Measurements from ENCODE around the gene RHBG.

RHBG gene

DNA sequence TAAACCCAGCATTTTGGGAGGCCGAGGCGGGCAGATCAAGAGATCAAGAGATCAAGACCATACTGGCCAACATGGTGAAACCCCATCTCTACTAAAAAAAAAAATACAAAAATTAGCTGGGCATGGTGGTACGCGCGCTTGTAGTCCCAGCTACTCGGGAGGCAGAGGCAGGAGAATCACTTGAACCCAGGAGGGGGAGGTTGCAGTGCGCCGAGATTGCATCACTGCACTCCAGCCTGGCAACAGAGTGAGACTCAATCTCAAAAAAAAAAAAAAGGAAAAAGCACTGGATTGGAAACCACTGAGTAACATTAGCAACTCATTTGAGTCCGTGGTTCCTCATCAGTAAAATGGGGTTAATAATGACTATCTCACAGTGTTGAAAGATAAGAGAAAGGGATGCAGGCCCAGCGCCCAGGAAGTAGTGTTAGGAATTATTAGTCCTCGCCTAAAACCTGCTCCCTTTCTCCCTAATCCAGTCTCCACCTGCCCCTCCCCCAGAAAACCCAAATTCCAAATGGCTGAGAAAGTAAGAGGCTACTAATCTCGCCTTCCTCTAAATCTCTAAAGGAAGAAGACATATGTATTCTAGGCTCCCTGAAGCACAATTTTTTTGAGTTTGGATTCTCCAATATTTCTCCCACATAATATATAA lies 49.5 kb downstream of the RHBG start:
- H3K27me3 ChIP-seq (replicated peaks; ENCODE audit: control insufficient read depth, insufficient read depth, low read length) = no peaks in the 10 kb centered on the region
- H3K36me3 ChIP-seq (ENCODE audit: control insufficient read depth, insufficient read depth, low read length) = peaks cover 1% of the 10 kb centered on the region; the same call in 1 of the 2 replicates
- no peak for DNase-seq (ENCODE audit: extremely low read depth, insufficient read length)
- no peak overlapping the region for H3K4me3 ChIP-seq (replicated peaks; ENCODE audit: low read depth, low read length)
- TF ChIP-seq, protein P1, sequence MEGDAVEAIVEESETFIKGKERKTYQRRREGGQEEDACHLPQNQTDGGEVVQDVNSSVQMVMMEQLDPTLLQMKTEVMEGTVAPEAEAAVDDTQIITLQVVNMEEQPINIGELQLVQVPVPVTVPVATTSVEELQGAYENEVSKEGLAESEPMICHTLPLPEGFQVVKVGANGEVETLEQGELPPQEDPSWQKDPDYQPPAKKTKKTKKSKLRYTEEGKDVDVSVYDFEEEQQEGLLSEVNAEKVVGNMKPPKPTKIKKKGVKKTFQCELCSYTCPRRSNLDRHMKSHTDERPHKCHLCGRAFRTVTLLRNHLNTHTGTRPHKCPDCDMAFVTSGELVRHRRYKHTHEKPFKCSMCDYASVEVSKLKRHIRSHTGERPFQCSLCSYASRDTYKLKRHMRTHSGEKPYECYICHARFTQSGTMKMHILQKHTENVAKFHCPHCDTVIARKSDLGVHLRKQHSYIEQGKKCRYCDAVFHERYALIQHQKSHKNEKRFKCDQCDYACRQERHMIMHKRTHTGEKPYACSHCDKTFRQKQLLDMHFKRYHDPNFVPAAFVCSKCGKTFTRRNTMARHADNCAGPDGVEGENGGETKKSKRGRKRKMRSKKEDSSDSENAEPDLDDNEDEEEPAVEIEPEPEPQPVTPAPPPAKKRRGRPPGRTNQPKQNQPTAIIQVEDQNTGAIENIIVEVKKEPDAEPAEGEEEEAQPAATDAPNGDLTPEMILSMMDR (IDR thresholded peaks at IDR 0.05; ENCODE audit: insufficient read depth, low read length, poor library complexity, severe bottlenecking) = no peak

DNA sequence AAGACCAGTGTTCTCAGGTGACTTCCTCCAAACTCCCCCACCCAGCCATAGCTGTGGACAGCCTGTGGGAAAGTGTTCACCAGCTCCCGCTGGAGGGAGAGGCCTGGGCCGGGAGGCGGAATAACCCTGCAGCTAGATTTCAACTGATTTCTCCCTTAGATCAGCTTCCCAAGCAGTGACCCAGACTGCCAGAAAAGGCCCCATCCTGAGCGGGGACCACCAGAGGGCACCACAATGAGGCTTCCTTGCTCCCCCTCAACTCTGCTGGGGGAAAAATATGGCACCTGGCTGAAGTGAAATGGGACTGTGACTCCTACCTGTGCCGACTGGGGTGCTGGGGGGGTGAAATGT lies 50.8 kb downstream of the RHBG start:
- H3K27me3 ChIP-seq (replicated peaks; ENCODE audit: control insufficient read depth, insufficient read depth, low read length) = no peaks in the 10 kb centered on the region
- DNase-seq (ENCODE audit: extremely low read depth, insufficient read length) = no peak
- peak overlapping the region; percentile 71 for H3K4me3 ChIP-seq (replicated peaks; ENCODE audit: low read depth, low read length)

DNA sequence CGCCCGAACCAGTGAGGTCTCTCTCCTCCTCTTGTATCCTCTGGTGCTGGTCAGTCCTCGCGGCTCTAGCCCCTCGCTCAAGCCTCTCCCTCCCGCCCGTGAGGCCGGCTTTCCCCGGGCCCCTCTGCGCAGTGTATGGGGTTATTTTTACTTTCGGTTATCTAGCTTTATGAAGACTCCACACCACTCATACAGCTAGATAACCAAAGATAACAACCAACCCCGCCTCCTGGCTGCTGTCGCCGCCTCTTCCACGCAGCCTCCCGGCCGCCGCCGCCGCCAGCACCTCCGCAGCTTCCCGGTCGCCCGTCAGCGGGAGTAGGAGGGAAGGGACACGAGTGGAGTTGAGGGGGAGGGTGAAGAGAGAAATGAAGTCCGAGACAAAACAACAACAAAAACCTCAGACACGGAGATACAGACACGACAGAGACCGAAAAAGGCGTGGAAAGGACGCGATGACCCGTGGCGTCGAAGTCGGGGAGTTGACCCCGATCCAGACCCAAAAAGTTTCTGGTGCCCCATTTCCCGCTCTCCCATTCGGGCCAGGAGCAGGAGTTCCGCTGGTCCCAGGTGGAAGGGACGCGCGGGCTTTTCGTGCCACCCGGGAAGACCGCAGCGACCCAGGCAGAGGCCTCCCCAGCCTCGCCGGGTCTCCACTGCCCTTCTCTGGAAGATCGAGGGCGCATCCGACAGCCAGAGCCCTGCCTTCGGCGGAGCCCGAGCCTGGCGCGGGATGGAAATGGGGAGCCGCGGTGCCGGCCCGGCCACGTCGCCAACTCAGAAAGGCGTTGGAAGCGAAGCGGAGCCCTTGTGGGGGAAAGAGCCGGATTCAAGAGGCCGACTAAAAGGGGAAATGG lies 51.4 kb downstream of the RHBG start:
- peak overlapping the region; percentile 71 for H3K4me3 ChIP-seq (replicated peaks; ENCODE audit: low read depth, low read length)

More for the DNA sequence above, 50.8 kb downstream of the RHBG start:
- TF ChIP-seq, protein P1 (IDR thresholded peaks at IDR 0.05; ENCODE audit: insufficient read depth, low read length, poor library complexity, severe bottlenecking) = peak; percentile 69
- H3K36me3 ChIP-seq (ENCODE audit: control insufficient read depth, insufficient read depth, low read length) = no peaks in the 10 kb centered on the region; the same call in 1 of the 2 replicates

DNA sequence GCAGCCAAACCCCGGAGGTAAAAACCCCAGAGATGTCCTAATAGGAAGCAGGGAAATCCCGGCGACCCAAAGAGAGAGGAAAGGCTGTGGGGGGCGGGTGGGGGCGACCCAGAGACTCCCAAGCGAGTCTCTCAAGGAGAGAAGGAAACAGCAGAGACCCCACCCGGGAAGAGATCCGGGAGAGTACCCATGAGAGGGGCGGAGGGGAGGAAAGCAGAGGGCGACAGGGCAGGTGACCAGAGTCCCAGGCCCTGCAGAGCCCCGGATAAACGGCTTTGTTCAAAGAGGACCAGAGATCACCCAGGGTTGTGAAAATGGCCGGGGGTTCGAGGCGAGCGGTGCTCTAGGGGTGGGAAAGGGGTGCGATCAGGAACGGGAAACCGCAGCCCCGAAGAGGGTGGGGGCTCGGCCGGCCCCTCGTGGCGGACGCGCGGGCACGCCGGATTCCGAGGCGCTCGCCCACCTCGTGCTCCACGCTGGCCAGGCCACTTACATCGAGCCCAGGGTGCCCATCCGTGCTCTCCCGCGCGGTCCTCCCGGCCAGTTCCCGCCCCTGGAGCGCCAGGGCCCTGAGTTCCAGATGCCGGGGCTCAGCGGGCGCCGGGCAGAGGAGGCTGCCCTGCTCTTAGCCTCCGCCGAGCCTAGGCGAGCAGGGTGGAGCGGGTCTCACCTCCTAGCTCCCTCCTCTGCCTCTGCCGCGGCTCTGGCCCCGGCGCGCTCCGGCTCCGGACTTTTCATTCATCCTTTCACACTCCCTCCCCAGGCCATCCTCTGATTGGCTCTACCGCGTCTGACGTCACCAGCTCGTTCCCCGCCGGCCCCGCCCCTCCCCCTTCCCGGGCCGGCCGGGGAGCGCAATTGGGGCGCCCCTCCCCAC lies 52.3 kb downstream of the RHBG start:
- TF ChIP-seq, protein P1 (IDR thresholded peaks at IDR 0.05; ENCODE audit: insufficient read depth, low read length, poor library complexity, severe bottlenecking) = no peak
- peak; percentile 88 for DNase-seq (ENCODE audit: extremely low read depth, insufficient read length)
- Histone ChIP-seq H3K27me3 (replicated peaks; ENCODE audit: control insufficient read depth, insufficient read depth, low read length) (no peaks in the 10 kb centered on the region; the same call in 1 of the 2 replicates), H3K36me3 (ENCODE audit: control insufficient read depth, insufficient read depth, low read length) (no peaks in the 10 kb centered on the region; the same call in 1 of the 2 replicates), H3K4me3 (replicated peaks; ENCODE audit: low read depth, low read length) (peak overlapping the region; percentile 71)

More for the DNA sequence above, 51.4 kb downstream of the RHBG start:
- Histone ChIP-seq H3K27me3 (replicated peaks; ENCODE audit: control insufficient read depth, insufficient read depth, low read length) (no peaks in the 10 kb centered on the region), H3K36me3 (ENCODE audit: control insufficient read depth, insufficient read depth, low read length) (no peaks in the 10 kb centered on the region; the same call in 1 of the 2 replicates)
- DNase-seq (ENCODE audit: extremely low read depth, insufficient read length) = peak; percentile 61
- TF ChIP-seq, protein P1 (IDR thresholded peaks at IDR 0.05; ENCODE audit: insufficient read depth, low read length, poor library complexity, severe bottlenecking) = no peak

DNA sequence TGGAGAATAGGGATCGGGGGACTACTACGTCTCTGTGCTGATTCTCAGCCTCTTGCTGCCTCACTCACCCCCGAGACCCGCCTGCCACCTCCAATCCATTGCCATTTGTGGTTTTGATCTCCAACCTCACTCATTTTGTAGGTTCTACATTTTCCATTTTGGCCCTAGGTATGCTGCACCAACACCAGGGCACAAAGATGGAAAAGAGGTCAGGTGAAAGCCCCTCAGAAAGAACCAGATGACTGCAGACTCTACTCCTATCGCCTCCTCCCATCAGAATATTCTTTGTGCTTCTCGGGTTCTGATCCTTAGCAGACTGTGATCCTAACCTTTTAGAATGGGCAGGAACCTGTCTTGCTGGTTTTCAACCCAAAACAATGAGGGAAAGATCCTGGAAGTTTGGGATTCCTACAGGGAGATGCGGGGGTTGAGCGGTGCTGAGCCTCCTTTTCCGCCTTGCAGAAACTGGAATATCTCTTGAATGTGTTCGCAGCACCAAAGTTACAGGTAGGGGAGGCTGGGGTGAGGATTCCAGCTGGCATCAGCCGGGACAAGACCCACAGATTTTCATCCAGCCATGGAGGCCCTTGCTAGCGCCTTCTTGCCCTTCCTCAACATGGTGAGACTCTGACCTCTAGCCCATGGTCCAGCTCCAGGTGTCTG lies 53.1 kb downstream of the RHBG start:
- TF ChIP-seq, protein P1 (IDR thresholded peaks at IDR 0.05; ENCODE audit: insufficient read depth, low read length, poor library complexity, severe bottlenecking) = no peak
- DNase-seq (ENCODE audit: extremely low read depth, insufficient read length) = no peak
- Histone ChIP-seq H3K36me3 (ENCODE audit: control insufficient read depth, insufficient read depth, low read length) (no peaks in the 10 kb centered on the region; the same call in 1 of the 2 replicates), H3K27me3 (replicated peaks; ENCODE audit: control insufficient read depth, insufficient read depth, low read length) (no peaks in the 10 kb centered on the region; the same call in 1 of the 2 replicates), H3K4me3 (replicated peaks; ENCODE audit: low read depth, low read length) (peak overlapping the region; percentile 47)

Measured in GM06990 (cell line).